ENCODE results near the gene MMP2. TPM values are rescaled to one million over a fixed set of nuclear protein-coding genes. Genes with fewer than 3 reads are reported as not detected.

The MMP2 gene
- total RNA-seq, 4 donors from 2014 or later, result 211 to 368 (median 256) TPM

DNA sequence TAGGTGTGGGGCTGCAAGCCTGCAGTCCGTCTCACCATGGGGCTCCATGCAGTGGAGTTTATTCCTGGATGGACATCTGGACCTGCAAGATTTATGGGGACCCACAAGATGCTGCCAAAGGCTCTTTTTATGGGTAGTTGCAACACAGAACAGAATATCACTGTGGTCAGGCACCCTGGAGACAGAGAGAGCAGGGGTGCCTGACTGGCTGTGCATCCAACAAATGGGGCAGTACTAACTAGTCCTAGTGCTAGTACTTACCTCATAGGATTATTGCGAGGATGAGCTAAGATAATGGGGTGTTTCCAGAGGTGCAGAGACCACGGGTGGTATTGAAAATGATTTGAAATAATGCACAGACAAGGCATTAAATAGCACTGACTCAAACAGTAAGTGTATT is 42.4 kb upstream of the MMP2 start:
- DNase-seq (ENCODE audit: extremely low spot score), result no peak
- H3K4me3 ChIP-seq, result no peak overlapping the region
- H3K9me3 ChIP-seq, result no peaks in the 10 kb centered on the region
- H3K4me1 ChIP-seq, result no peaks in the 10 kb centered on the region
- TF ChIP-seq, protein P1, sequence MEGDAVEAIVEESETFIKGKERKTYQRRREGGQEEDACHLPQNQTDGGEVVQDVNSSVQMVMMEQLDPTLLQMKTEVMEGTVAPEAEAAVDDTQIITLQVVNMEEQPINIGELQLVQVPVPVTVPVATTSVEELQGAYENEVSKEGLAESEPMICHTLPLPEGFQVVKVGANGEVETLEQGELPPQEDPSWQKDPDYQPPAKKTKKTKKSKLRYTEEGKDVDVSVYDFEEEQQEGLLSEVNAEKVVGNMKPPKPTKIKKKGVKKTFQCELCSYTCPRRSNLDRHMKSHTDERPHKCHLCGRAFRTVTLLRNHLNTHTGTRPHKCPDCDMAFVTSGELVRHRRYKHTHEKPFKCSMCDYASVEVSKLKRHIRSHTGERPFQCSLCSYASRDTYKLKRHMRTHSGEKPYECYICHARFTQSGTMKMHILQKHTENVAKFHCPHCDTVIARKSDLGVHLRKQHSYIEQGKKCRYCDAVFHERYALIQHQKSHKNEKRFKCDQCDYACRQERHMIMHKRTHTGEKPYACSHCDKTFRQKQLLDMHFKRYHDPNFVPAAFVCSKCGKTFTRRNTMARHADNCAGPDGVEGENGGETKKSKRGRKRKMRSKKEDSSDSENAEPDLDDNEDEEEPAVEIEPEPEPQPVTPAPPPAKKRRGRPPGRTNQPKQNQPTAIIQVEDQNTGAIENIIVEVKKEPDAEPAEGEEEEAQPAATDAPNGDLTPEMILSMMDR (IDR thresholded peaks at IDR 0.05), result no peak
- no peak for TF ChIP-seq EP300 (IDR thresholded peaks at IDR 0.05)
- TF ChIP-seq POLR2A (IDR thresholded peaks at IDR 0.05; ENCODE audit: low read depth), result no peak
- TF ChIP-seq POLR2AphosphoS5 (IDR thresholded peaks at IDR 0.05), result no peak
- peaks cover 0 to 13% (median 0%) of the 10 kb centered on the region in 4 donors for H3K27me3 ChIP-seq
- no peak overlapping the region for H3K27ac ChIP-seq (replicated peaks in 1 of 4)
- intact Hi-C loops (cut with DNase I), result no loop called here
- 72% methylated on average over 3 of the region's 3 CpGs for WGBS
- H3K36me3 ChIP-seq, result no peaks in the 10 kb centered on the region

DNA sequence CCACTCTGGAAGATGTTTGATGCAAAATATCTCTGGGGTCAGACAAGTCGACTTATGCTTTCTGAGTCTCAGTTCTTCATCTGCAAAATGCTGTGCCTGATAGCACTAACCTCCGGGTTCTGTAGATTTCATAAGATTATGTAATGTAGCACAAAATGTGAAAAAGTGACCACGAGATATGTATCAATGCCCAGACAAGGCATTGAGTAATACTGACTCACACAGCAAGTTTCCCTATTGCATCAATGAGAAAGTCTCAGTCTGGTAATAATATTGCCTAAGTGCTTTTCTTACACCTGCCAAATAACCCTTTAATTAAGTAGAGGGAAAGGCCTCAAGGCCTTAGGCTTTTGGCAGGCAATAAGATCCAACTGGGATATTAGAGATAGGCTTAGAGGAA is 41.4 kb upstream of the MMP2 start:
- Histone ChIP-seq H3K27me3 (peaks cover 0 to 13% (median 0%) of the 10 kb centered on the region in 4 donors), H3K4me1 (no peaks in the 10 kb centered on the region), H3K27ac (replicated peaks in 1 of 4) (peak overlapping the region in 2 of 4 donors; percentile 21 to 56), H3K9me3 (no peaks in the 10 kb centered on the region), H3K4me3 (no peak overlapping the region), H3K36me3 (no peaks in the 10 kb centered on the region)
- TF ChIP-seq POLR2A (IDR thresholded peaks at IDR 0.05; ENCODE audit: low read depth), result no peak
- no peak for TF ChIP-seq EP300 (IDR thresholded peaks at IDR 0.05)
- peak in 1 of 2 donors; percentile 62 for TF ChIP-seq POLR2AphosphoS5 (IDR thresholded peaks at IDR 0.05)
- TF ChIP-seq, protein P1 (IDR thresholded peaks at IDR 0.05), result no peak
- 62% methylated on average over 3 of the region's 3 CpGs for WGBS
- intact Hi-C loops (cut with DNase I), result no loop called here
- DNase-seq (ENCODE audit: extremely low spot score), result no peak

DNA sequence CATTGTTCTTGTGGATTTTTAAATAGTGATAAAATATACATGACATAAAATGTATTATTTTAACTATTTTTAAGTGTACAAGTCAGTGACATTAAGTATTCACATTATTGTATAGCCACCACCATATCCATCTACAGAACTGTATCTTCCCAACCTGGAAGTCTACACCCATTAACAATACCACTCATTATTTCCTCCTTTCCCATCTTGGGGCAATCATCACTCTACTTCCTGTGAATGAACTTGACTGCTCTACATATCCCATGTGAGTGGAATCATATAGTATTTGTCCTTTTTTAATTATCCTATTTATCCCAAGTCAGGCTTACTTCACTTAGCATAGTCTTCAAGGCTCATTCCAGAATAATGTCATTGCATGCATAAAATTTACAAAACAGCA is 40.7 kb upstream of the MMP2 start:
- Histone ChIP-seq H3K4me3 (no peak overlapping the region), H3K4me1 (no peaks in the 10 kb centered on the region), H3K9me3 (no peaks in the 10 kb centered on the region), H3K27ac (replicated peaks in 1 of 4) (peak overlapping the region in 2 of 4 donors; percentile 21 to 56), H3K36me3 (no peaks in the 10 kb centered on the region), H3K27me3 (peaks cover 0 to 13% (median 0%) of the 10 kb centered on the region in 4 donors)
- no peak for TF ChIP-seq POLR2A (IDR thresholded peaks at IDR 0.05; ENCODE audit: low read depth)
- TF ChIP-seq POLR2AphosphoS5 (IDR thresholded peaks at IDR 0.05), result no peak
- TF ChIP-seq, protein P1 (IDR thresholded peaks at IDR 0.05), result no peak
- no peak for TF ChIP-seq EP300 (IDR thresholded peaks at IDR 0.05)
- DNase-seq (ENCODE audit: extremely low spot score), result no peak
- intact Hi-C loops (cut with DNase I), result no loop called here

DNA sequence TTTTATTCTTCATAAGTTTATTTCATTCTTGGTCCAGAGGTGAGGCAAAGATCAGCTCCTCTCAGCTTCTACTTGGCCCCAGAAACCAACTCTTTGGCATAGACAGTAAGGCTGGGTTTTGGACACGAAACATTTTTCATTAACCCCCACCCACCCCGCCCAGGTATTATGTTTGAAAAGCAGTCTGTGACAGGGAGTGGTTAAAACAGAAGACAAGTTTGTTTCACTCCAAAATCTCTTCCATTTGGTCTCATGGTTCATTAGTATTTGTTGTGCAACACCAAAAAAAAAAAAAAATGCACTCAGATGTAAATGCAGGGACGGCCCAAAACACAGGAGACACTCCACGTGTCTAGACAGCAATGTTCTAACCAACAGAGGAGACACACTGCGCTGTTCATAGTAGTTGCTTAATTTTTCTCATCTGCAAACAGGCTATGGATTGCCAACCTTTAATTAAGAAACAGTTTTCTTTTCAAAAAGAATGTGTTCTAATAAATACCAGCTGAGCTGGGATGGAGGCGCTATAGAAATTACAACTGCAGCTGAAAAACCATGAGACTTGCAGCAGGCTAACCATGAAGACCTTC is 39.8 kb upstream of the MMP2 start:
- Histone ChIP-seq H3K27ac (replicated peaks in 1 of 4) (peak overlapping the region in 1 of 4 donors; percentile 31), H3K4me3 (no peak overlapping the region), H3K27me3 (peaks cover 0 to 17% (median 0%) of the 10 kb centered on the region in 4 donors), H3K36me3 (no peaks in the 10 kb centered on the region), H3K4me1 (no peaks in the 10 kb centered on the region), H3K9me3 (no peaks in the 10 kb centered on the region)
- WGBS, result 82% methylated on average over 6 of the region's 6 CpGs
- intact Hi-C loops (cut with DNase I), result no loop called here
- TF ChIP-seq, protein P1 (IDR thresholded peaks at IDR 0.05), result no peak
- peak in 1 of 2 donors; percentile 12 for TF ChIP-seq POLR2AphosphoS5 (IDR thresholded peaks at IDR 0.05)
- DNase-seq (ENCODE audit: extremely low spot score), result no peak

Data from esophagus muscularis mucosa (tissue), 4 donors.